SU-DHL-6 (cell line): ENCODE results near the gene CIZ1.

Source experiments
- H2AFZ ChIP-seq: fragments of 200-600 bp; sonication (generic); 2 replicates; pipeline ENCODE4 v1.6.1; 2014; ENCODE audit warnings: low read depth, mild to moderate bottlenecking, moderate library complexity, mixed read lengths, antibody characterized with exemption, low read length; ENCODE audit not compliant: severe bottlenecking
- H3F3A ChIP-seq: fragments of 200-600 bp; shearing (Covaris generic); 2 replicates; pipeline ENCODE4 v1.6.0; 2016; ENCODE audit warnings: antibody characterized with exemption, mild to moderate bottlenecking; ENCODE audit not compliant: insufficient read depth
- H3K27ac ChIP-seq: fragments of 200-600 bp; sonication (generic); 2 replicates; pipeline ENCODE4 v1.5.1; 2016; ENCODE audit warnings: low read depth, mild to moderate bottlenecking, low read length, moderate library complexity, mixed read lengths
- H3K27me3 ChIP-seq: fragments of 200-600 bp; sonication (generic), shearing (Covaris generic); 2 replicates; pipeline ENCODE4 v1.6.0; 2014; ENCODE audit warnings: mild to moderate bottlenecking, low read length
- H3K36me3 ChIP-seq: fragments of 200-600 bp; sonication (generic); 2 replicates; pipeline ENCODE4 v1.6.1; 2014; ENCODE audit warnings: mild to moderate bottlenecking, low read length, mixed read lengths
- H3K4me2 ChIP-seq: fragments of 300-600, 200-600 bp; shearing (Covaris generic), sonication (generic); 2 replicates; pipeline ENCODE4 v1.6.0; 2014; ENCODE audit warnings: low read length, low read depth, mild to moderate bottlenecking; ENCODE audit not compliant: poor library complexity, severe bottlenecking
- H3K4me3 ChIP-seq: fragments of 200-600 bp; sonication (generic); 2 replicates; pipeline ENCODE4 v1.5.1; 2014; ENCODE audit warnings: antibody characterized with exemption, low read length, mild to moderate bottlenecking, mixed read lengths; ENCODE audit not compliant: insufficient read depth, poor library complexity, severe bottlenecking
- H3K79me2 ChIP-seq: fragments of 200-600 bp; sonication (generic); 2 replicates; pipeline ENCODE4 v1.6.1; 2014; ENCODE audit warnings: mild to moderate bottlenecking, low read length, moderate library complexity; ENCODE audit not compliant: insufficient read depth
- H3K9ac ChIP-seq: fragments of 200-600 bp; sonication (generic); 2 replicates; pipeline ENCODE4 v1.7.0; 2014; ENCODE audit warnings: mild to moderate bottlenecking, low read length
- H3K9me2 ChIP-seq: fragments of 200-600 bp; sonication (generic); replicated peaks from 2 replicates; pipeline ENCODE4 v1.6.1; 2014; ENCODE audit warnings: low read length; ENCODE audit not compliant: insufficient read depth
- H3K9me3 ChIP-seq: fragments of 200-600 bp; sonication (generic); 2 replicates; pipeline ENCODE4 v1.6.1; 2014; ENCODE audit warnings: low read length, mixed read lengths; ENCODE audit not compliant: insufficient read depth
- H4K20me1 ChIP-seq: fragments of 200-600 bp; sonication (generic); 2 replicates; pipeline ENCODE4 v1.6.1; 2014; ENCODE audit warnings: low read depth, mild to moderate bottlenecking, antibody characterized with exemption, low read length, moderate library complexity, mixed read lengths
- CTCF ChIP-seq: fragments of 200-600 bp; sonication (generic); IDR thresholded peaks from one replicate; pipeline ENCODE4 v1.5.1; 2017; ENCODE audit warnings: antibody characterized with exemption, mild to moderate bottlenecking, low read length, moderate library complexity; ENCODE audit not compliant: insufficient read depth, poor library complexity, severe bottlenecking
- EZH2phosphoT487 ChIP-seq: fragments of 200-600 bp; sonication (generic), shearing (Covaris generic); conservative IDR thresholded peaks from 2 replicates; pipeline ENCODE4 v1.6.1; 2018; ENCODE audit warnings: mild to moderate bottlenecking, antibody characterized with exemption, low read length, moderate library complexity, mixed read lengths

The CIZ1 gene

DNA sequence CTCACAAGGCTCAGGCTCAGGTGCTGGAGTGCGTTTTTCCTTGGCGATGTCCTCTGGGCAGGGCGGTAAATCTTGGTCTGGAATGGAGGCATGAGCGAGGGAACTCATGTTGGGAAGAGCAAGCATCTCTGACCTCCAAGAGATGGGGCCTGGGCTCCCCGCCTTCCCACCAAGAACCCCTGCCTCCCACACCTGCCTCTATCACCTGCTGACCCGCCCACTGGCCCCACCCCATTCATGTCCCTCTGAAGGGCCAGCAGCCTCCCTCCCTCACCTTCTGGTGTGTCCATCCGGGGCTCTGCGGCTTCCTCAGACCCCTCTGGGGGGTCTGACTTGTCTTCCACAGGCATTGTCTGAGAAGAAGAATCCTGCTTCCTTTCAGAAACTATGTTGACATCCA is 10.9 kb downstream of the CIZ1 start:
- no peak overlapping the region for H3K27ac ChIP-seq
- H3K9ac ChIP-seq: no peak overlapping the region
- no peak overlapping the region for H2AFZ ChIP-seq
- H3F3A ChIP-seq: 0 out of 2 replicates have a peak, but pooled peaks cover 5% of the 10 kb centered on the region
- TF ChIP-seq CTCF (no peak), EZH2phosphoT487 (no peak)
- peaks cover 12% of the 10 kb centered on the region; the same call in 1 of the 2 replicates for H3K9me3 ChIP-seq
- no peaks in the 10 kb centered on the region for H3K27me3 ChIP-seq
- no peak overlapping the region for H3K4me2 ChIP-seq
- H3K9me2 ChIP-seq: no peaks in the 10 kb centered on the region
- H3K4me3 ChIP-seq: no peak overlapping the region
- no peaks in the 10 kb centered on the region for H4K20me1 ChIP-seq
- no peaks in the 10 kb centered on the region for H3K79me2 ChIP-seq
- peaks cover 10% of the 10 kb centered on the region for H3K36me3 ChIP-seq

DNA sequence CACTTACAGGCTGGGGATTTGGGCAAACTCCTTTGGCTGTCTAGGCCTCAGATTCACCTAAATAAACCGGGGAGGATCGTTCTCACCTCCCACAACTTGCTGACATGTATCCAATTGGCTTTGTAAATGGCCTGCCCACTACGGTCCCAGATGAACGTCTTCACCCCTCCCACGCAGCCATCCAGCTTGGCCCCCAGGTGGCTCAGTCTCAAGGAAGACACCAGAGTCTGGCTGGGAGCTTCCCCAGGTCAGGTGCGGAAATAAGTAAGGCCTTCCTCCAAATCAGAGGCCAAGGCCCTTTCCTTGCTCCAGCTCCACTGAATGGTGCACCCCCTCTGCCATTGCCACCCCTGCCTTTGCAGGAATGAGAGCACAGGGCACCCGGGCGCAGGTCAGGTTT is 11.4 kb downstream of the CIZ1 start:
- Histone ChIP-seq H3K36me3 (peaks cover 10% of the 10 kb centered on the region), H3K4me3 (no peak overlapping the region), H3K4me2 (no peak overlapping the region), H4K20me1 (no peaks in the 10 kb centered on the region), H3K27ac (no peak overlapping the region), H3F3A (0 out of 2 replicates have a peak, but pooled peaks cover 5% of the 10 kb centered on the region), H3K9me2 (no peaks in the 10 kb centered on the region), H3K27me3 (no peaks in the 10 kb centered on the region), H3K79me2 (no peaks in the 10 kb centered on the region), H3K9ac (no peak overlapping the region), H2AFZ (no peak overlapping the region), H3K9me3 (peaks cover 12% of the 10 kb centered on the region; the same call in 1 of the 2 replicates)
- TF ChIP-seq EZH2phosphoT487 (no peak), CTCF (no peak)

DNA sequence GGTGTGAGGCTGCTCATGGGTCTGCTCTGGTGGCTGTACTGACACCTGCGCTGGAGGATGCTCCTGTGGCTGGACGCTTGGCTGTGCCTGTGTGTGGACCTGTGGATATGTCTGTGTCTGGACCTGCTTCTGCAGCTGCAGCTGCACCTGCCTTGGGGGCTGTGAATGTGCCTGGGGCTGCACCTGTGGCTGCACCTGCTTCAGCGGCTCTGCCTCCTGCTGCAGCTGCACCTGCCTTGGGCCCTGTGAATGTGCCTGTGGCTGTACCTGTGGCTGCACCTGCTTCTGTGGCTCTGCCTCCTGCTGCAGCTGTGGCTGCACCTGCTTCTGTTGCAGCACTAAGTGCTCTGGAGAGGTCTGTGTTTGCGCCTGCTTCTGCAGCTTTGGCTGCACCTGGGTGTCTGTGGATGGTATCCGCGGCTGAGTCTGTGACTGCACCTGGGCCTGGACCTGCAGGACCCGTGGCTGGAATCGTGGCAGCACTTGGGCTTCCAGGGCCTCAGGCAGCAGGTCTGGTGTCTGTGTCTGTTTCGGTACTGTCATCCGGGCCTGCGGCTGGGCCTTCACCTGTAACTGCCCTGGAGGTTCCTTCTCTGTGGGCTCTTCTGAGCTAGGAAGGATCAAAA is 12.5 kb downstream of the CIZ1 start:
- Histone ChIP-seq H3K9ac (no peak overlapping the region), H3K27ac (no peak overlapping the region), H2AFZ (no peak overlapping the region), H3K4me2 (no peak overlapping the region), H3K27me3 (no peaks in the 10 kb centered on the region), H3F3A (0 out of 2 replicates have a peak, but pooled peaks cover 5% of the 10 kb centered on the region), H4K20me1 (no peaks in the 10 kb centered on the region), H3K79me2 (no peaks in the 10 kb centered on the region), H3K4me3 (no peak overlapping the region), H3K9me2 (no peaks in the 10 kb centered on the region), H3K9me3 (peaks cover 12% of the 10 kb centered on the region; the same call in 1 of the 2 replicates), H3K36me3 (peaks cover 10% of the 10 kb centered on the region)
- no peak for TF ChIP-seq CTCF
- TF ChIP-seq EZH2phosphoT487: no peak
